Dendritic cell treated with granulocyte-macrophage colony-stimulating factor and Interleukin-4, amounts not matched to agents 40 ng/mL and 50 ng/mL, for 4 days (primary cell): Measurements from ENCODE around the gene CDC20B.

Source experiments
- H3K27ac Mint-ChIP-seq: one replicate; pipeline ENCODE4 v1.8.0; 2022; ENCODE audit warnings: mild to moderate bottlenecking, mixed read lengths
- H3K27me3 Mint-ChIP-seq: one replicate; pipeline ENCODE4 v1.8.0; 2022; ENCODE audit warnings: mild to moderate bottlenecking, mixed read lengths
- H3K36me3 Mint-ChIP-seq: one replicate; pipeline ENCODE4 v1.8.0; 2022; ENCODE audit warnings: low read depth, mixed read lengths
- H3K4me1 Mint-ChIP-seq: one replicate; pipeline ENCODE4 v1.8.0; 2022; ENCODE audit warnings: low read depth, mixed read lengths
- H3K4me3 Mint-ChIP-seq: one replicate; pipeline ENCODE4 v1.8.0; 2022; ENCODE audit warnings: mild to moderate bottlenecking, moderate library complexity, mixed read lengths
- H3K9me3 Mint-ChIP-seq: one replicate; pipeline ENCODE4 v1.8.0; 2022; ENCODE audit warnings: mixed read lengths
- intact Hi-C: fragments of 100-400 bp; cut with micrococcal nuclease; formaldehyde crosslinking; loops from one replicate; pipeline ENCODE4 v1.15.0; 2022

CDC20B gene

DNA sequence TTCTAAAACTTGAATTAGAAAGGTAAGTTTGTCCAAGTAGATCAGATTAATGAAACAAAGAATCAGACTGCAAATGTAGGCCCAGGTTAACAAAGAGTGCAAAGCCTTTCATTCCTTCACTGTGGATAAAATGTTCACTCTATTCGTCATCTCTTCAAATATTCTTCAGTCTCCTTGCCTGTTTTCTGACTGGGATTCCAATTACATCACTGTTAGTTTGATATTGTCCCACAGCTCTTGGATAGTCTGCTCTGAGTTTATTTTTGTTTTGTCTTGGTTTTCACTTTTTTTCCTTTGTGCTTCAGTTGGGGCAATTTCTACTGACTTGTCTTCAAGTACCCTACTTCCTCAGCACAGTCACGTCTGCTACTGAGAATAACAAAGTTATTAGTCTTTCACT is 109.1 kb downstream of the CDC20B start:
- intact Hi-C loops, result no loop called here
- Mint-ChIP-seq H3K4me1 (no peaks in the 10 kb centered on the region), H3K27ac (no peak overlapping the region), H3K36me3 (no peaks in the 10 kb centered on the region), H3K27me3 (no peaks in the 10 kb centered on the region), H3K4me3 (no peak overlapping the region), H3K9me3 (no peaks in the 10 kb centered on the region)

DNA sequence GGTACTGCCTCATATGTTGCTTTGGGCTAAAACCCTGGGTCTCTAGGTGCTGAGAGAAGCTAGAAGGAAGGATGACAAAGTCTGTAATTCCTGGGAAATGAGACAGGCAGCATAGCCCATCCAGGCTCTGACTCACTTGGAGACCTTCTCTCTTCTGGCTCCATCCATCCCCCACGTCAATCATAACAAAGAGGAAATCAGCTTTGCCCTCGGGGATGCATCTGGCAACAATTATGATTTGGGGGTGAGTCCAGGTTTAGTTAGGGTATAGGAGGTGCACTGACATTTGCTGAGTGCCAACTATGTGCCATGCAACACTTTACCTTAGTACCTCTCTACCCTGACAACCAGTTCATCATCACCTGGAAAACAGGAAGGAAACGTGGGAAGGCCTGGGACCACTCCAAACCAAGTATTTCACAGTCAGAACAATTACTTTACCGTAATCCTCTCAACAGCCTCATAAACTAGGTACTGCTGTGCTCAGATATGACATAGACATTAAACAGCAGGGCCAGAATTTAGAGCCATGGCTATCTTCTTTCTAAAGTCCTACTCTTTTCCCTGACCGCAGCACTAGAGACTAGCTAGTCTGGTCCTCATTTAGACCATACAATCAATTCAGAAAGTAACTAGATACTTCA is 109.6 kb downstream of the CDC20B start:
- H3K4me1 Mint-ChIP-seq, result no peaks in the 10 kb centered on the region
- intact Hi-C loops, result no loop called here
- no peaks in the 10 kb centered on the region for H3K27me3 Mint-ChIP-seq
- H3K4me3 Mint-ChIP-seq, result no peak overlapping the region
- no peaks in the 10 kb centered on the region for H3K9me3 Mint-ChIP-seq
- no peak overlapping the region for H3K27ac Mint-ChIP-seq
- no peaks in the 10 kb centered on the region for H3K36me3 Mint-ChIP-seq
